A549 (cell line): ENCODE measurements around the gene CACNA2D4. TPM values are rescaled to one million over a fixed set of nuclear protein-coding genes. Genes with fewer than 3 reads are reported as not detected.
A peak's percentile ranks its signal among the peaks of the same experiment; 100 is the strongest.

Experiments
- ATAC-seq, 2 experiments: fragments of 200-7000 bp in 1 of 2; fragments of >200 bp in 1 of 2; cut with Nextera tagmentation in 1 of 2; cut with Tn5 transposase in 1 of 2; 3 replicates each; pipeline versions ENCODE4 v1.8.0 to v1.9.1; 2018 to 2020; ENCODE audit warnings: mild to moderate bottlenecking in 1 of 2, moderate library complexity in 1 of 2
- CTCF ChIA-PET: fragments of 300-600 bp; sonication (Branson Sonifier 250); formaldehyde crosslinking; extraction: SDS; loops from one replicate; lab custom pipeline; 2021; ENCODE audit warnings: antibody characterized with exemption, inconsistent platforms; lab: Yijun Ruan, JAX
- POLR2A ChIA-PET: fragments of 350-600 bp; formaldehyde crosslinking; extraction: SDS; loops from one replicate; lab custom pipeline; 2021; ENCODE audit warnings: antibody characterized with exemption, inconsistent platforms; lab: Yijun Ruan, JAX
- DNase-seq, 2 experiments: peaks; one replicate each; pipeline versions ENCODE4 v3.0.0 to v3.0.0-alpha.2; 2011 to 2016; ENCODE audit warnings: low read depth in 1 of 2, low spot score in 1 of 2
- FAIRE-seq: peaks from 2 replicates; lab custom pipeline; 2011; peaks lifted over from hg19 to GRCh38; lab: Jason Lieb, UNC
- H3K27ac ChIP-seq, 2 experiments: fragments of >200 bp; sonication (Bioruptor Twin); formaldehyde crosslinking; 3 replicates each; pipeline ENCODE4 v1.5.1; 2016 to 2017
- H3K4me1 ChIP-seq: fragments of >200 bp; sonication (Bioruptor Twin); formaldehyde crosslinking; 3 replicates; pipeline ENCODE4 v1.6.1; 2016
- H3K4me2 ChIP-seq: fragments of >200 bp; sonication (Bioruptor Twin); formaldehyde crosslinking; 3 replicates; pipeline ENCODE4 v1.6.1; 2016
- H3K4me3 ChIP-seq: fragments of >200 bp; sonication (Bioruptor Twin); formaldehyde crosslinking; 3 replicates; pipeline ENCODE4 v1.5.1; 2016
- H3K9me3 ChIP-seq: fragments of >200 bp; sonication (Bioruptor Twin); formaldehyde crosslinking; 3 replicates; pipeline ENCODE4 v1.6.1; 2016
- ATOH8 ChIP-seq: fragments of 250-450 bp; sonication (Bioruptor Pico); IDR thresholded peaks from 2 replicates; pipeline ENCODE4 v1.5.0; 2020; ENCODE audit warnings: low read depth, mild to moderate bottlenecking, moderate library complexity
- CBX2 ChIP-seq: fragments of 200-600 bp; sonication (generic); IDR thresholded peaks from 2 replicates; pipeline ENCODE4 v1.6.1; 2016; ENCODE audit warnings: low read depth, mild to moderate bottlenecking, borderline replicate concordance
- CBX8 ChIP-seq: fragments of 200-600 bp; sonication (generic); IDR thresholded peaks from 2 replicates; pipeline ENCODE4 v1.6.1; 2016
- CEBPB ChIP-seq, 2 experiments: fragments of >200 bp in 1 of 2; sonication (Bioruptor Twin) in 1 of 2; formaldehyde crosslinking in 1 of 2; IDR thresholded peaks; 2 replicates each; pipeline ENCODE4 v1.6.1; 2012 to 2016
- CHD2 ChIP-seq: fragments of 150-350 bp; IDR thresholded peaks from 2 replicates; pipeline ENCODE4 v1.6.1; 2014; ENCODE audit warnings: low read length; ENCODE audit not compliant: partially characterized antibody
- EHF ChIP-seq: fragments of 250-450 bp; sonication (Bioruptor Pico); IDR thresholded peaks from 2 replicates; pipeline ENCODE4 v1.5.0; 2020; ENCODE audit warnings: mild to moderate bottlenecking
- EHMT2 ChIP-seq: fragments of 200-600 bp; sonication (generic); IDR thresholded peaks from 2 replicates; pipeline ENCODE4 v1.6.1; 2016; ENCODE audit warnings: antibody characterized with exemption, low read depth, mild to moderate bottlenecking, moderate library complexity
- ESRRA ChIP-seq: fragments of 150-350 bp; IDR thresholded peaks from 2 replicates; pipeline ENCODE4 v1.6.1; 2014; ENCODE audit warnings: mild to moderate bottlenecking, low read length, borderline replicate concordance
- FOSL2 ChIP-seq, 2 experiments: fragments of 450-650 bp in 1 of 2; fragments of >200 bp in 1 of 2; sonication (Bioruptor Twin) in 1 of 2; formaldehyde crosslinking; IDR thresholded peaks; 2 replicates each; pipeline versions ENCODE4 v1.5.0 to v1.6.1; 2016 to 2020; ENCODE audit warnings: mild to moderate bottlenecking in 1 of 2, moderate library complexity in 1 of 2
- FOXS1 ChIP-seq: fragments of 250-450 bp; sonication (Bioruptor Pico); IDR thresholded peaks from 2 replicates; pipeline ENCODE4 v1.5.0; 2020; ENCODE audit warnings: mild to moderate bottlenecking, moderate library complexity
- HDAC2 ChIP-seq: fragments of 200-600 bp; sonication (generic); IDR thresholded peaks from 2 replicates; pipeline ENCODE4 v1.6.1; 2016
- HEYL ChIP-seq: fragments of 250-450 bp; sonication (Bioruptor Pico); IDR thresholded peaks from 2 replicates; pipeline ENCODE4 v1.8.0; 2021; ENCODE audit warnings: mild to moderate bottlenecking, moderate library complexity
- HMGXB4 ChIP-seq: fragments of 250-450 bp; sonication (Bioruptor Pico); IDR thresholded peaks from 2 replicates; pipeline ENCODE4 v1.5.0; 2021; ENCODE audit warnings: mild to moderate bottlenecking, moderate library complexity, borderline replicate concordance
- HOXA7 ChIP-seq: fragments of 250-450 bp; sonication (Bioruptor Pico); IDR thresholded peaks from 2 replicates; pipeline ENCODE4 v1.5.0; 2020; ENCODE audit warnings: mild to moderate bottlenecking, moderate library complexity
- HOXB5 ChIP-seq: fragments of 250-450 bp; sonication (Bioruptor Pico); IDR thresholded peaks from 2 replicates; pipeline ENCODE4 v1.5.0; 2020; ENCODE audit warnings: mild to moderate bottlenecking, moderate library complexity
- JUNB ChIP-seq: fragments of >200 bp; sonication (Bioruptor Twin); formaldehyde crosslinking; IDR thresholded peaks from 2 replicates; pipeline ENCODE4 v1.6.1; 2016
- KDM5A ChIP-seq: fragments of 200-600 bp; sonication (generic); IDR thresholded peaks from 2 replicates; pipeline ENCODE4 v1.6.1; 2016; ENCODE audit warnings: antibody characterized with exemption, mild to moderate bottlenecking
- MAX ChIP-seq: IDR thresholded peaks from 2 replicates; pipeline ENCODE4 v1.6.1; 2012
- MAZ ChIP-seq: fragments of 150-350 bp; IDR thresholded peaks from 2 replicates; pipeline ENCODE4 v1.6.1; 2014; ENCODE audit warnings: antibody characterized with exemption, low read depth, low read length, borderline replicate concordance
- MYC ChIP-seq: IDR thresholded peaks from 2 replicates; pipeline ENCODE4 v1.6.1; 2012; ENCODE audit warnings: mild to moderate bottlenecking, inconsistent platforms, low read length, improper control_type of control experiment, borderline replicate concordance
- NFE2L2 ChIP-seq: fragments of 150-350 bp; conservative IDR thresholded peaks from 2 replicates; pipeline ENCODE4 v1.6.1; 2014; ENCODE audit warnings: low read length
- RFX5 ChIP-seq: fragments of 450-650 bp; IDR thresholded peaks from 2 replicates; pipeline ENCODE4 v1.7.1; 2014; ENCODE audit warnings: antibody characterized with exemption, mild to moderate bottlenecking, moderate library complexity
- SMC3 ChIP-seq: fragments of >200 bp; sonication (Bioruptor Twin); formaldehyde crosslinking; IDR thresholded peaks from 3 replicates; pipeline ENCODE4 v1.6.1; 2018; ENCODE audit warnings: inconsistent platforms
- SREBF2 ChIP-seq: fragments of 450-650 bp; IDR thresholded peaks from 2 replicates; pipeline ENCODE4 v1.6.1; 2014; ENCODE audit warnings: mild to moderate bottlenecking, moderate library complexity
- TP53 ChIP-seq: fragments of 250-450 bp; sonication (Bioruptor Pico); IDR thresholded peaks from 2 replicates; pipeline ENCODE4 v1.5.0; 2021; ENCODE audit warnings: mild to moderate bottlenecking, moderate library complexity
- USF2 ChIP-seq: fragments of 450-650 bp; IDR thresholded peaks from 2 replicates; pipeline ENCODE4 v1.6.1; 2014; ENCODE audit warnings: antibody characterized with exemption
- WGBS: methylation state at CpG from one replicate; pipeline ENCODE4 v1.1.6; 2017; ENCODE audit errors: missing lambda C conversion rate; 5-methylcytosine and 5-hydroxymethylcytosine counted together
- polyA plus RNA-seq, 4 experiments: library from polyadenylated mRNA; depleted of rRNA in 3 of 4; stranded (reverse); fragments of >200 nt; fragmentation: RNase III in 1 of 4; extraction: RNeasy Plus Mini Kit Qiagen cat#74134 plus additional on column Dnase treatment in 1 of 4; gene quantifications; 2 replicates in 3 of 4; 3 replicates in 1 of 4; pipeline ENCODE4 v1.2.3, GENCODE V29; 2011 to 2017

CACNA2D4 gene
- polyA plus RNA-seq, 2 of the 4 experiments (the other 2 are of a cell fraction) = not detected

- H3K4me3 ChIP-seq = no peak overlapping the region
- WGBS = 10% methylated on average over 1 of the region's 1 CpG
- no peak overlapping the region for H3K27ac ChIP-seq
- no peak for DNase-seq
- ChIA-PET CTCF (interaction anchor here (0.9 kb wide), 1 partner anchor 88 kb away, joined by 4 read pairs; no protein-coding TSS in a partner anchor), POLR2A (no interaction called here)
- no peaks in the 10 kb centered on the region for H3K4me1 ChIP-seq
- no peak overlapping the region for H3K4me2 ChIP-seq
- no peak for ATAC-seq
- H3K9me3 ChIP-seq = no peaks in the 10 kb centered on the region
- TF ChIP-seq CEBPB (IDR thresholded peaks at IDR 0.05) (no peak), EHMT2 (no peak), NFE2L2 (no peak), MYC (no peak), EHF (CRISPR knock-in tag) (no peak)
- peak; percentile 63 for FAIRE-seq
Observed at GRCh38 chr12:1852076-1852475, 66.4 kb downstream of the CACNA2D4 start.

- ChIA-PET POLR2A (no interaction called here), CTCF (no interaction called here)
- TF ChIP-seq KDM5A (no peak), ESRRA (no peak), HDAC2 (no peak), FOXS1 (CRISPR knock-in tag) (no peak), JUNB (no peak), CBX8 (no peak), TP53 (CRISPR knock-in tag) (no peak), HEYL (CRISPR knock-in tag) (no peak), ATOH8 (CRISPR knock-in tag) (no peak), MYC (no peak), HOXB5 (CRISPR knock-in tag) (no peak), EHMT2 (no peak), MAX (no peak), SREBF2 (no peak), RFX5 (no peak), HMGXB4 (CRISPR knock-in tag) (no peak), EHF (CRISPR knock-in tag) (no peak)
- FAIRE-seq = no peak
- no peaks in the 10 kb centered on the region for H3K9me3 ChIP-seq
- 25% methylated on average over 7 of the region's 7 CpGs for WGBS
- H3K27ac ChIP-seq = no peak overlapping the region
- H3K4me1 ChIP-seq = no peaks in the 10 kb centered on the region
- H3K4me2 ChIP-seq = no peak overlapping the region
- no peak for ATAC-seq
- H3K4me3 ChIP-seq = no peak overlapping the region
- no peak for DNase-seq
Observed at GRCh38 chr12:1851151-1851701, 67.2 kb downstream of the CACNA2D4 start.

GRCh38 chr12:1848745-1849144 lies 69.7 kb downstream of the CACNA2D4 start:
- Histone ChIP-seq H3K9me3 (no peaks in the 10 kb centered on the region), H3K4me2 (no peak overlapping the region), H3K27ac (no peak overlapping the region), H3K4me3 (no peak overlapping the region), H3K4me1 (no peaks in the 10 kb centered on the region)
- no peak for FAIRE-seq
- 74% methylated on average over 6 of the region's 6 CpGs for WGBS
- ChIA-PET POLR2A (no interaction called here), CTCF (interaction anchor here (1.3 kb wide), 1 partner anchor 9 kb away, joined by 3 read pairs; no protein-coding TSS in a partner anchor)
- no peak for TF ChIP-seq SREBF2
- no peak for TF ChIP-seq FOSL2 (IDR thresholded peaks at IDR 0.05)
- no peak for TF ChIP-seq FOSL2 (CRISPR knock-in tag; IDR thresholded peaks at IDR 0.05)
- TF ChIP-seq NFE2L2 = no peak
- no peak for TF ChIP-seq USF2
- no peak for TF ChIP-seq EHF (CRISPR knock-in tag)
- TF ChIP-seq HOXA7 (CRISPR knock-in tag) = no peak
- no peak for TF ChIP-seq CHD2
- TF ChIP-seq CBX2 = no peak
- TF ChIP-seq MYC = no peak
- no peak for TF ChIP-seq MAZ
- TF ChIP-seq SMC3 = no peak
- no peak for DNase-seq
- ATAC-seq = no peak
